ENCODE measurements around the gene EARS2.

DNA sequence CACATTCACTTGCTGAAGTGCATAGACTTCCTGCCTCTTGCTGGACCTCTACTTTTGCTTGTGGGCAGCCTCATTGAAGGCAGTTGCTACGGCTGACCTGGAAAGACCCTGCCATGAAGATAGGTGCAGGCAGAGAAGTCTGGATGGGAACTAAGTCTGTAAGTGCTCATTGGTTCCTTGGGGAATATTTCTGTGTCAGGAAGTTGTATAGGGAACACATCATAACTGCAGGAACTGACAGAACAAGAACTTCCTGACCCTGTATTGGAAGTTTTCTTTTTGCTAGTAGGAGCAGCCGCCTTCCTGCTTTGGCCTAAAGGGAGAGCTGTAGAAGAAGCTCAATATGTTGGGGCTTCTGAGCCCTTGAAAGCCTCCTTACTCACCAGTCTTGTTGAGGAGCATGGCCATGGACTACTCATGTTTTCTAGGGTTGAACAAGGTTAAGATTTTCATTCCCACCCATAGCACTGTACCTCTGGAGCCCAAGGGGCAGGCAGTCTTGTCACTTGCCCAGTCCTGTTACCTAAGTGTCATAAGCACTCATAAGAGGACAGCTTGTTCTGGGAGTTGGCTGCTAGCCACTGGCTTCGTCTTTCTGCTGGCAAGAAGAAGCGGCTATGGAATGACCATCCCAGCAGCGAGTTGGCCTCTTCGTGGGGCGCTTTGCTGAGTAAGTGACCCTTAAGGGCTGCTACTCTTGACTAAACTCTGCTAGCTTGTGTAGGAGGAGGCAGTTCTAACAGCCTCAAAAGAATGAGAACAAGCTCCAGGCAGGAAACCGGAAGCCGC lies 7.6 kb upstream of the EARS2 start:
- TF ChIP-seq, protein P1, sequence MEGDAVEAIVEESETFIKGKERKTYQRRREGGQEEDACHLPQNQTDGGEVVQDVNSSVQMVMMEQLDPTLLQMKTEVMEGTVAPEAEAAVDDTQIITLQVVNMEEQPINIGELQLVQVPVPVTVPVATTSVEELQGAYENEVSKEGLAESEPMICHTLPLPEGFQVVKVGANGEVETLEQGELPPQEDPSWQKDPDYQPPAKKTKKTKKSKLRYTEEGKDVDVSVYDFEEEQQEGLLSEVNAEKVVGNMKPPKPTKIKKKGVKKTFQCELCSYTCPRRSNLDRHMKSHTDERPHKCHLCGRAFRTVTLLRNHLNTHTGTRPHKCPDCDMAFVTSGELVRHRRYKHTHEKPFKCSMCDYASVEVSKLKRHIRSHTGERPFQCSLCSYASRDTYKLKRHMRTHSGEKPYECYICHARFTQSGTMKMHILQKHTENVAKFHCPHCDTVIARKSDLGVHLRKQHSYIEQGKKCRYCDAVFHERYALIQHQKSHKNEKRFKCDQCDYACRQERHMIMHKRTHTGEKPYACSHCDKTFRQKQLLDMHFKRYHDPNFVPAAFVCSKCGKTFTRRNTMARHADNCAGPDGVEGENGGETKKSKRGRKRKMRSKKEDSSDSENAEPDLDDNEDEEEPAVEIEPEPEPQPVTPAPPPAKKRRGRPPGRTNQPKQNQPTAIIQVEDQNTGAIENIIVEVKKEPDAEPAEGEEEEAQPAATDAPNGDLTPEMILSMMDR (IDR thresholded peaks at IDR 0.05; ENCODE audit: borderline replicate concordance, extremely low read depth, low read length, poor library complexity, severe bottlenecking) = no peak
- TF ChIP-seq EZH2 (IDR thresholded peaks at IDR 0.05; ENCODE audit: borderline replicate concordance, low read depth, low read length, severe bottlenecking) = no peak

Measured in DND-41 (cell line).